ENCODE measurements around the gene KRTAP20-1. TPM values are rescaled to one million over a fixed set of nuclear protein-coding genes. Genes with fewer than 3 reads are reported as not detected.

KRTAP20-1 gene
- total RNA-seq, 2 donors from 2014 or later: not detected

- Histone ChIP-seq H3K9me3 (ENCODE audit: control insufficient read depth, low read length) (no peaks in the 10 kb centered on the region), H3K9ac (ENCODE audit: extremely low read depth, low read length, poor library complexity, severe bottlenecking) (no peak overlapping the region), H3K27ac (ENCODE audit: low read depth, low read length) (no peak overlapping the region), H3K36me3 (ENCODE audit: control insufficient read depth, insufficient read depth, low read length) (no peaks in the 10 kb centered on the region), H3K4me3 (ENCODE audit: low read length) (no peak overlapping the region), H3K4me1 (ENCODE audit: control insufficient read depth, insufficient read depth, low read length) (no peaks in the 10 kb centered on the region), H3K27me3 (ENCODE audit: control insufficient read depth, insufficient read depth, low read length, poor library complexity, severe bottlenecking) (no peaks in the 10 kb centered on the region)
- Mint-ChIP-seq H3K36me3 (ENCODE audit: low read depth) (no peaks in the 10 kb centered on the region), H3K4me3 (no peak overlapping the region), H3K4me1 (no peaks in the 10 kb centered on the region), H3K9me3 (peaks cover 48% of the 10 kb centered on the region), H3K27me3 (ENCODE audit: insufficient read depth) (no peaks in the 10 kb centered on the region), H3K27ac (no peak overlapping the region)
- no peak for TF ChIP-seq CTCF (conservative IDR thresholded peaks at IDR 0.05)
- no peak for DNase-seq
- 56% methylated on average over 2 of the region's 4 CpGs; no CpG with 5 or more reads in 1 of the 2 experiments for WGBS, 2 experiments (ENCODE audit: insufficient coverage in 1 of 2, insufficient read length in 1 of 2)
These were observed 11.9 kb downstream of the KRTAP20-1 start for GRCh38 chr21:30628109-30628508.

GRCh38 chr21:30629200-30629599, 13.0 kb downstream of the KRTAP20-1 start:
- Histone ChIP-seq H3K4me1 (ENCODE audit: control insufficient read depth, insufficient read depth, low read length) (no peaks in the 10 kb centered on the region), H3K27ac (ENCODE audit: low read depth, low read length) (no peak overlapping the region), H3K9ac (ENCODE audit: extremely low read depth, low read length, poor library complexity, severe bottlenecking) (no peak overlapping the region), H3K9me3 (ENCODE audit: control insufficient read depth, low read length) (no peaks in the 10 kb centered on the region), H3K27me3 (ENCODE audit: control insufficient read depth, insufficient read depth, low read length, poor library complexity, severe bottlenecking) (no peaks in the 10 kb centered on the region), H3K4me3 (ENCODE audit: low read length) (no peak overlapping the region), H3K36me3 (ENCODE audit: control insufficient read depth, insufficient read depth, low read length) (no peaks in the 10 kb centered on the region)
- no peak for DNase-seq
- Mint-ChIP-seq H3K27me3 (ENCODE audit: insufficient read depth) (no peaks in the 10 kb centered on the region), H3K36me3 (ENCODE audit: low read depth) (no peaks in the 10 kb centered on the region), H3K9me3 (peaks cover 46% of the 10 kb centered on the region), H3K27ac (no peak overlapping the region), H3K4me1 (no peaks in the 10 kb centered on the region), H3K4me3 (no peak overlapping the region)
- TF ChIP-seq CTCF (conservative IDR thresholded peaks at IDR 0.05): no peak
- 82% methylated on average over 1 of the region's 1 CpG; no CpG with 5 or more reads in 1 of the 2 experiments for WGBS, 2 experiments (ENCODE audit: insufficient coverage in 1 of 2, insufficient read length in 1 of 2)

GRCh38 chr21:30634906-30635305, 18.7 kb downstream of the KRTAP20-1 start, which contains the start of gene KRTAP20-2:
Gene KRTAP20-2, plus strand, starts transcription at chr21:30635206. Its CDS starts 58 bp downstream, at chr21:30635264.
- Histone ChIP-seq H3K4me3 (ENCODE audit: low read length) (no peak within 1 kb of the TSS), H3K9ac (ENCODE audit: extremely low read depth, low read length, poor library complexity, severe bottlenecking) (no peak within 1 kb of the TSS), H3K36me3 (ENCODE audit: control insufficient read depth, insufficient read depth, low read length) (no peaks in the 10 kb centered on the region), H3K27ac (ENCODE audit: low read depth, low read length) (no peak within 1 kb of the TSS), H3K4me1 (ENCODE audit: control insufficient read depth, insufficient read depth, low read length) (no peaks in the 10 kb centered on the region), H3K9me3 (ENCODE audit: control insufficient read depth, low read length) (no peaks in the 10 kb centered on the region), H3K27me3 (ENCODE audit: control insufficient read depth, insufficient read depth, low read length, poor library complexity, severe bottlenecking) (no peaks in the 10 kb centered on the region)
- H3K4me3 Mint-ChIP-seq: no peak within 1 kb of the TSS
- no peak for TF ChIP-seq CTCF (conservative IDR thresholded peaks at IDR 0.05)
- H3K4me1 Mint-ChIP-seq: no peaks in the 10 kb centered on the region
- H3K27ac Mint-ChIP-seq: no peak within 1 kb of the TSS
- DNase-seq: no peak
- 88 to 100% methylated on average over 1 of the region's 1 CpG for WGBS, 2 experiments (ENCODE audit: insufficient coverage in 1 of 2, insufficient read length in 1 of 2)
- H3K36me3 Mint-ChIP-seq (ENCODE audit: low read depth): no peaks in the 10 kb centered on the region
- H3K9me3 Mint-ChIP-seq: peaks cover 30% of the 10 kb centered on the region
- no peaks in the 10 kb centered on the region for H3K27me3 Mint-ChIP-seq (ENCODE audit: insufficient read depth)
